RWPE1 (cell line): Measurements from ENCODE around the gene ISY1.
"Not testable (repeated sequence)": the region's sequence is repeated elsewhere in the genome, so short reads cannot be mapped to it uniquely, and the experiment has no call there.

Source experiments
- CTCF ChIA-PET: fragments of 350-600 bp; sonication (Branson Sonifier 250); formaldehyde crosslinking; extraction: SDS; loops from one replicate; lab custom pipeline; 2021; lab: Yijun Ruan, JAX
- POLR2A ChIA-PET: fragments of 400-600 bp; formaldehyde crosslinking; extraction: SDS; loops from one replicate; lab custom pipeline; 2020; ENCODE audit warnings: antibody characterized with exemption; ENCODE audit not compliant: low non-redundant PET; lab: Yijun Ruan, JAX
- DNase-seq: peaks from one replicate; pipeline ENCODE4 v3.0.0; 2012; ENCODE audit warnings: low spot score
- H3K27ac ChIP-seq: fragments of 450-650 bp; 2 replicates; pipeline ENCODE4 v1.5.1; 2017
- CTCF ChIP-seq: fragments of 450-650 bp; conservative IDR thresholded peaks from 2 replicates; pipeline ENCODE4 v1.5.1; 2017; ENCODE audit warnings: low read depth, mild to moderate bottlenecking

The ISY1 gene

GRCh38 chr3:129196601-129197000, 35.7 kb upstream of the ISY1 start:
- ChIA-PET CTCF (interaction anchor here (1.7 kb wide), 1 partner anchor 49 kb away, joined by 9 read pairs; no protein-coding TSS in a partner anchor), POLR2A (no interaction called here)
- no peak for TF ChIP-seq CTCF
- H3K27ac ChIP-seq, result no peak overlapping the region
- no peak for DNase-seq

GRCh38 chr3:129195731-129196256, 34.9 kb upstream of the ISY1 start:
- DNase-seq, result peak; percentile 76
- ChIA-PET POLR2A (interaction anchor here (0.6 kb wide), 1 partner anchor 17 kb away, joined by 4 read pairs; no protein-coding TSS in a partner anchor), CTCF (interaction anchor here (1.7 kb wide), 1 partner anchor 50 kb away, joined by 9 read pairs; no protein-coding TSS in a partner anchor)
- peak overlapping the region; percentile 91 for H3K27ac ChIP-seq
- TF ChIP-seq CTCF, result no peak

- POLR2A ChIA-PET, result not testable (repeated sequence)
Observed at GRCh38 chr3:129189793-129190192, 28.9 kb upstream of the ISY1 start.

GRCh38 chr3:129187857-129188256, 27.0 kb upstream of the ISY1 start:
- DNase-seq, result no peak
- TF ChIP-seq CTCF, result no peak
- peak overlapping the region; percentile 56 for H3K27ac ChIP-seq
- CTCF ChIA-PET, result no interaction called here
- POLR2A ChIA-PET, result interaction anchor here (0.6 kb wide), 1 partner anchor 62 kb away, joined by 3 read pairs; the partner anchor contains the start of gene COPG1

More at GRCh38 chr3:129189793-129190192, 28.9 kb upstream of the ISY1 start:
- DNase-seq, result not testable (repeated sequence)
- peak overlapping the region; percentile 56 for H3K27ac ChIP-seq
- CTCF ChIA-PET, result interaction anchor here (0.6 kb wide), 1 partner anchor 15 kb away, joined by 5 read pairs; no protein-coding TSS in a partner anchor

GRCh38 chr3:129185783-129186182, 24.9 kb upstream of the ISY1 start:
- no peak for TF ChIP-seq CTCF
- no peak for DNase-seq
- peak overlapping the region; percentile 62 for H3K27ac ChIP-seq
- CTCF ChIA-PET, result interaction anchor here (0.6 to 2.2 kb wide), 3 partner anchors 60 to 114 kb away, joined by 3 to 10 read pairs (median 4); no protein-coding TSS in a partner anchor
- POLR2A ChIA-PET, result interaction anchor here (0.5 to 1.5 kb wide), 2 partner anchors 39 to 788 kb away, joined by 3 to 7 read pairs; no protein-coding TSS in a partner anchor

- POLR2A ChIA-PET, result interaction anchor here (0.5 kb wide), 1 partner anchor 789 kb away, joined by 3 read pairs; no protein-coding TSS in a partner anchor
- peak overlapping the region; percentile 62 for H3K27ac ChIP-seq
- CTCF ChIA-PET, result interaction anchor here (0.6 to 2.2 kb wide), 4 partner anchors 23 to 113 kb away, joined by 3 to 10 read pairs (median 4); no protein-coding TSS in a partner anchor
- DNase-seq, result not testable (repeated sequence)
Observed at GRCh38 chr3:129184784-129185542, 24.1 kb upstream of the ISY1 start.

- POLR2A ChIA-PET, result interaction anchor here (0.6 to 2.1 kb wide), 3 partner anchors 31 to 56 kb away, joined by 4 to 8 read pairs (median 5); no protein-coding TSS in a partner anchor
- peak; percentile 29 for DNase-seq
Observed at GRCh38 chr3:129184396-129184657, 23.5 kb upstream of the ISY1 start.

More at GRCh38 chr3:129184396-129184657, 23.5 kb upstream of the ISY1 start:
- CTCF ChIA-PET, result interaction anchor here (1.6 kb wide), 1 partner anchor 61 kb away, joined by 8 read pairs; no protein-coding TSS in a partner anchor
- H3K27ac ChIP-seq, result peak overlapping the region; percentile 94
- TF ChIP-seq CTCF, result no peak
